HCT116 (cell line): ENCODE measurements around the gene STAT6. TPM values are rescaled to one million over a fixed set of nuclear protein-coding genes. Genes with fewer than 3 reads are reported as not detected.

Experiments used
- ATAC-seq: fragments of 200-7000 bp; cut with Tn5 transposase; 2 replicates; pipeline ENCODE4 v1.9.1; 2020; ENCODE audit warnings: mild to moderate bottlenecking, moderate library complexity
- BruUV-seq: library from RNA; stranded (reverse); fragments of 400-500 nt; replicated peaks from 2 replicates; lab custom pipeline; 2021; lab: Mats Ljungman, UMichigan
- CTCF ChIA-PET: fragments of 300-600 bp; sonication (Branson Sonifier 250); formaldehyde crosslinking; loops from one replicate; lab custom pipeline; 2021; ENCODE audit warnings: antibody characterized with exemption; lab: Charles Lee
- POLR2A ChIA-PET: fragments of 300-600, 350-600 bp; sonication (Branson Sonifier 250); formaldehyde crosslinking; loops from one replicate; lab custom pipeline; 2021; ENCODE audit warnings: antibody characterized with exemption; lab: Charles Lee
- RAD21 ChIA-PET, 2 experiments: fragments of 300-600 bp; sonication (Branson Sonifier 250); formaldehyde crosslinking; loops; one replicate each; lab custom pipeline; 2023; ENCODE audit warnings: low total read pairs in 2 of 2; ENCODE audit not compliant: uncharacterized antibody in 2 of 2, unreplicated experiment in 2 of 2, low non-redundant PET in 1 of 2; lab: Charles Lee
- DNase-seq: peaks from one replicate; pipeline ENCODE4 v3.0.0-alpha.2; 2010; ENCODE audit warnings: low read depth, low spot score
- H2AFZ ChIP-seq: fragments of 200-600 bp; shearing (Covaris generic), sonication (generic); 2 replicates; pipeline ENCODE4 v1.6.1; 2017; ENCODE audit warnings: low read depth, mixed run types, mixed read lengths, antibody characterized with exemption, low read length; ENCODE audit not compliant: poor library complexity, severe bottlenecking
- H3K27ac ChIP-seq: 2 replicates; pipeline ENCODE4 v1.5.1; 2012; ENCODE audit warnings: low read depth, low read length
- H3K27me3 ChIP-seq: fragments of 200-600 bp; sonication (generic); 2 replicates; pipeline ENCODE4 v1.6.1; 2016; ENCODE audit warnings: mixed run types, low read length, mixed read lengths; ENCODE audit not compliant: insufficient read depth
- H3K36me3 ChIP-seq, 2 experiments: fragments of 200-500 bp in 1 of 2; fragments of 200-600 bp in 1 of 2; sonication (Bioruptor generic) in 1 of 2; sonication (generic) in 1 of 2; 2 replicates each; pipeline versions ENCODE4 v1.5.1 to v1.6.1; 2014 to 2016; ENCODE audit warnings: low read length in 2 of 2, inconsistent platforms in 1 of 2, mixed read lengths in 1 of 2, mixed run types in 1 of 2; ENCODE audit not compliant: insufficient read depth in 2 of 2, control insufficient read depth in 1 of 2
- H3K4me1 ChIP-seq, 2 experiments: fragments of 200-600 bp in 1 of 2; sonication (generic) in 1 of 2; 2 replicates each; pipeline versions ENCODE4 v1.5.1 to v1.6.1; 2012 to 2017; ENCODE audit warnings: low read length in 2 of 2, inconsistent platforms in 1 of 2, mild to moderate bottlenecking in 1 of 2, mixed read lengths in 1 of 2, mixed run types in 1 of 2, moderate library complexity in 1 of 2; ENCODE audit not compliant: insufficient read depth in 2 of 2, control insufficient read depth in 1 of 2
- H3K4me2 ChIP-seq: fragments of 200-600 bp; sonication (generic); 2 replicates; pipeline ENCODE4 v1.6.1; 2017; ENCODE audit warnings: mixed run types, low read length, mixed read lengths
- H3K4me3 ChIP-seq, 2 experiments: fragments of 200-600 bp in 1 of 2; sonication (generic) in 1 of 2; replicated peaks in 1 of 2; 2 replicates each; pipeline ENCODE4 v1.5.1; 2011 to 2016; ENCODE audit warnings: low read length in 2 of 2, control low read depth in 1 of 2, low read depth in 1 of 2, mild to moderate bottlenecking in 1 of 2, mixed read lengths in 1 of 2, mixed run types in 1 of 2
- H3K79me2 ChIP-seq: fragments of 200-600 bp; sonication (generic); 2 replicates; pipeline ENCODE4 v1.6.1; 2017; ENCODE audit warnings: mild to moderate bottlenecking, mixed run types, low read length, moderate library complexity, mixed read lengths; ENCODE audit not compliant: insufficient read depth
- H3K9ac ChIP-seq: fragments of 200-600 bp; sonication (generic); 2 replicates; pipeline ENCODE4 v1.6.1; 2016; ENCODE audit warnings: low read length, mixed read lengths
- H3K9me2 ChIP-seq: fragments of 200-600 bp; sonication (generic), shearing (Covaris generic); 2 replicates; pipeline ENCODE4 v1.6.1; 2017; ENCODE audit warnings: mixed run types, mild to moderate bottlenecking, moderate library complexity; ENCODE audit not compliant: insufficient read depth
- H3K9me3 ChIP-seq, 2 experiments: fragments of 200-500 bp in 1 of 2; fragments of 200-600 bp in 1 of 2; sonication (Bioruptor generic) in 1 of 2; sonication (generic) in 1 of 2; 2 replicates each; pipeline ENCODE4 v1.6.1; 2014 to 2017; ENCODE audit warnings: low read length in 2 of 2, mixed read lengths in 2 of 2, inconsistent platforms in 1 of 2, low read depth in 1 of 2, mild to moderate bottlenecking in 1 of 2, mixed run types in 1 of 2, moderate library complexity in 1 of 2; ENCODE audit not compliant: control insufficient read depth in 1 of 2, insufficient read depth in 1 of 2
- H4K20me1 ChIP-seq: fragments of 200-600 bp; sonication (generic), shearing (Covaris generic); 2 replicates; pipeline ENCODE4 v1.6.1; 2017; ENCODE audit warnings: mixed run types, mild to moderate bottlenecking, moderate library complexity; ENCODE audit not compliant: insufficient read depth
- CEBPB ChIP-seq: IDR thresholded peaks from 2 replicates; pipeline ENCODE4 v1.6.1; 2012; ENCODE audit warnings: low read depth
- EGR1 ChIP-seq: IDR thresholded peaks from 2 replicates; pipeline ENCODE4 v1.6.1; 2012; ENCODE audit warnings: low read depth
- ELF1 ChIP-seq: IDR thresholded peaks from 2 replicates; pipeline ENCODE4 v1.6.1; 2012; ENCODE audit warnings: low read depth, borderline replicate concordance
- POLR2A ChIP-seq: IDR thresholded peaks from 2 replicates; pipeline ENCODE4 v1.7.0; 2011; ENCODE audit warnings: borderline replicate concordance; ENCODE audit not compliant: insufficient read depth, insufficient read length; ENCODE audit errors: extremely low read depth
- POLR2AphosphoS5 ChIP-seq: IDR thresholded peaks from 2 replicates; pipeline ENCODE4 v1.6.1; 2011; ENCODE audit warnings: mild to moderate bottlenecking, low read depth, low read length, moderate library complexity
- RAD21 ChIP-seq: IDR thresholded peaks from 2 replicates; pipeline ENCODE4 v1.6.1; 2012; ENCODE audit warnings: low read depth, mild to moderate bottlenecking
- SIN3A ChIP-seq: IDR thresholded peaks from 2 replicates; pipeline ENCODE4 v1.6.1; 2012; ENCODE audit warnings: low read depth
- TCF7L2 ChIP-seq: IDR thresholded peaks from 2 replicates; pipeline ENCODE4 v1.7.0; 2011; ENCODE audit warnings: borderline replicate concordance, inconsistent platforms; ENCODE audit not compliant: insufficient read depth, insufficient read length; ENCODE audit errors: extremely low read depth
- ZFX ChIP-seq: fragments of 450-650 bp; IDR thresholded peaks from 2 replicates; pipeline ENCODE4 v1.6.1; 2017
- ZNF274 ChIP-seq: fragments of 200-500 bp; sonication (Bioruptor generic); IDR thresholded peaks from 2 replicates; pipeline ENCODE4 v1.6.1; 2014; ENCODE audit warnings: mild to moderate bottlenecking, low read depth, low read length, inconsistent platforms
- intact Hi-C: fragments of 100-400 bp; cut with micrococcal nuclease; formaldehyde crosslinking; loops from 2 replicates; pipeline ENCODE4 v1.10.0; 2022
- total RNA-seq: library from RNA; stranded (reverse); gene quantifications from one replicate; pipeline ENCODE4 v1.2.1, GENCODE V29; 2021; ENCODE audit not compliant: unreplicated experiment
- TF ChIP-seq, protein P1 (sequence below): IDR thresholded peaks from 2 replicates; pipeline ENCODE4 v1.6.1; 2012
- TF ChIP-seq, protein P2 (sequence below), 3 experiments: fragments of 200-600 bp in 1 of 3; sonication (generic) in 1 of 3; IDR thresholded peaks in 2 of 3; conservative IDR thresholded peaks in 1 of 3; 2 replicates each; pipeline ENCODE4 v1.5.1; 2012 to 2017; ENCODE audit warnings: low read depth in 2 of 3, low read length in 2 of 3, antibody characterized with exemption in 1 of 3, borderline replicate concordance in 1 of 3, control low read depth in 1 of 3, mild to moderate bottlenecking in 1 of 3, mixed read lengths in 1 of 3, mixed run types in 1 of 3, moderate library complexity in 1 of 3; ENCODE audit not compliant: insufficient read depth in 1 of 3
- TF ChIP-seq, protein P3 (sequence below): IDR thresholded peaks from 2 replicates; pipeline ENCODE4 v1.6.1; 2011; ENCODE audit warnings: mild to moderate bottlenecking, low read length, moderate library complexity; ENCODE audit not compliant: insufficient replicate concordance; ENCODE audit errors: extremely low read depth
- TF ChIP-seq, protein P4 (sequence below): IDR thresholded peaks from 2 replicates; pipeline ENCODE4 v1.6.1; 2012
- TF ChIP-seq, protein P5 (sequence below): IDR thresholded peaks from 2 replicates; pipeline ENCODE4 v1.6.1; 2012; ENCODE audit warnings: low read depth

STAT6 gene
- total RNA-seq, 1 experiment from 2014 or later: 78.5 TPM

DNA sequence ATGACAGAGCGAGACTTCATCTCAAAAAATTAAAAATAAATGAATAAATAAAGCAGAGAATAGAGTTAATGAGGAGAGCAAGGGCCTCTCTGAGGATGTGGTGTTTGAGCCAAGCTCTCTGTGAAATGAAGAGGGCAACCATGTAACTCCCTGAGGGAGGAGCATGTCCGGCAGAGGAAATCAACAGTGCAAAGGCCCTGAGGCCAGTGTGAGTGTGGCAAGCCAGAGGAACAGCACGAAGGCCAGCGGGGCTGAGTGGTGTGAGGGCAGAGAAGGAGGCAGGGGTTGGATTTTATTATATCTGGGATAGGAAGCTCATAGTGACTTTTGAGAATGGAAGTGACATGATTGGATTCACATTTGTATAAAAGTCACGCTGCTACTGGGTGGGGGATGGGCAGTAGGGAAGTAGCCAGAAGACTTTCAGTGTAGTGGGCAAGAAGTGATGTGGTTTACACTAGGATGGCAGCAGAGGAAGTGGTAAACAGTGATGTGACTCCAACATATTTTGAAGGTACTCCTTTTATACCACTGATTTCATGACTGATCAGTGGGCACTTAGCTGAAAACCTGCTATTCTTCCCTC is 46.5 kb upstream of the STAT6 start:
- intact Hi-C loops: no loop called here
- Histone ChIP-seq H3K9ac (no peak overlapping the region), H3K27me3 (no peaks in the 10 kb centered on the region), H3K79me2 (no peaks in the 10 kb centered on the region), H3K4me3 (no peak overlapping the region), H3K9me2 (no peaks in the 10 kb centered on the region), H3K27ac (no peak overlapping the region), H3K4me1 (no peaks in the 10 kb centered on the region), H3K9me3 (no peaks in the 10 kb centered on the region), H2AFZ (no peak overlapping the region), H4K20me1 (no peaks in the 10 kb centered on the region), H3K4me2 (no peak overlapping the region), H3K36me3 (peaks cover 0 to 2% of the 10 kb centered on the region in 2 experiments; a peak in 1 of 4 replicates)
- DNase-seq: no peak
- BruUV-seq: no TSS peak
- ChIA-PET CTCF (no interaction called here), POLR2A (no interaction called here), RAD21 (no interaction called here)
- no peak for ATAC-seq
- TF ChIP-seq, protein P1, sequence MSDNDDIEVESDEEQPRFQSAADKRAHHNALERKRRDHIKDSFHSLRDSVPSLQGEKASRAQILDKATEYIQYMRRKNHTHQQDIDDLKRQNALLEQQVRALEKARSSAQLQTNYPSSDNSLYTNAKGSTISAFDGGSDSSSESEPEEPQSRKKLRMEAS: no peak
- TF ChIP-seq, protein P2, sequence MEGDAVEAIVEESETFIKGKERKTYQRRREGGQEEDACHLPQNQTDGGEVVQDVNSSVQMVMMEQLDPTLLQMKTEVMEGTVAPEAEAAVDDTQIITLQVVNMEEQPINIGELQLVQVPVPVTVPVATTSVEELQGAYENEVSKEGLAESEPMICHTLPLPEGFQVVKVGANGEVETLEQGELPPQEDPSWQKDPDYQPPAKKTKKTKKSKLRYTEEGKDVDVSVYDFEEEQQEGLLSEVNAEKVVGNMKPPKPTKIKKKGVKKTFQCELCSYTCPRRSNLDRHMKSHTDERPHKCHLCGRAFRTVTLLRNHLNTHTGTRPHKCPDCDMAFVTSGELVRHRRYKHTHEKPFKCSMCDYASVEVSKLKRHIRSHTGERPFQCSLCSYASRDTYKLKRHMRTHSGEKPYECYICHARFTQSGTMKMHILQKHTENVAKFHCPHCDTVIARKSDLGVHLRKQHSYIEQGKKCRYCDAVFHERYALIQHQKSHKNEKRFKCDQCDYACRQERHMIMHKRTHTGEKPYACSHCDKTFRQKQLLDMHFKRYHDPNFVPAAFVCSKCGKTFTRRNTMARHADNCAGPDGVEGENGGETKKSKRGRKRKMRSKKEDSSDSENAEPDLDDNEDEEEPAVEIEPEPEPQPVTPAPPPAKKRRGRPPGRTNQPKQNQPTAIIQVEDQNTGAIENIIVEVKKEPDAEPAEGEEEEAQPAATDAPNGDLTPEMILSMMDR (IDR thresholded peaks at IDR 0.05 in 2 of 3, conservative IDR thresholded peaks at IDR 0.05 in 1 of 3; ENCODE audit: borderline replicate concordance in 1 of 3, insufficient read depth in 1 of 3, low read depth in 2 of 3, low read length in 2 of 3): no peak
- TF ChIP-seq TCF7L2: no peak
- no peak for TF ChIP-seq ZNF274
- no peak for TF ChIP-seq RAD21
- TF ChIP-seq, protein P3, sequence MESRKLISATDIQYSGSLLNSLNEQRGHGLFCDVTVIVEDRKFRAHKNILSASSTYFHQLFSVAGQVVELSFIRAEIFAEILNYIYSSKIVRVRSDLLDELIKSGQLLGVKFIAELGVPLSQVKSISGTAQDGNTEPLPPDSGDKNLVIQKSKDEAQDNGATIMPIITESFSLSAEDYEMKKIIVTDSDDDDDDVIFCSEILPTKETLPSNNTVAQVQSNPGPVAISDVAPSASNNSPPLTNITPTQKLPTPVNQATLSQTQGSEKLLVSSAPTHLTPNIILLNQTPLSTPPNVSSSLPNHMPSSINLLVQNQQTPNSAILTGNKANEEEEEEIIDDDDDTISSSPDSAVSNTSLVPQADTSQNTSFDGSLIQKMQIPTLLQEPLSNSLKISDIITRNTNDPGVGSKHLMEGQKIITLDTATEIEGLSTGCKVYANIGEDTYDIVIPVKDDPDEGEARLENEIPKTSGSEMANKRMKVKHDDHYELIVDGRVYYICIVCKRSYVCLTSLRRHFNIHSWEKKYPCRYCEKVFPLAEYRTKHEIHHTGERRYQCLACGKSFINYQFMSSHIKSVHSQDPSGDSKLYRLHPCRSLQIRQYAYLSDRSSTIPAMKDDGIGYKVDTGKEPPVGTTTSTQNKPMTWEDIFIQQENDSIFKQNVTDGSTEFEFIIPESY: no peak
- TF ChIP-seq EGR1: no peak
- no peak for TF ChIP-seq POLR2A
- no peak for TF ChIP-seq ELF1
- TF ChIP-seq CEBPB: no peak
- no peak for TF ChIP-seq SIN3A
- no peak for TF ChIP-seq POLR2AphosphoS5
- TF ChIP-seq, protein P4, sequence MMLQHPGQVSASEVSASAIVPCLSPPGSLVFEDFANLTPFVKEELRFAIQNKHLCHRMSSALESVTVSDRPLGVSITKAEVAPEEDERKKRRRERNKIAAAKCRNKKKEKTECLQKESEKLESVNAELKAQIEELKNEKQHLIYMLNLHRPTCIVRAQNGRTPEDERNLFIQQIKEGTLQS: no peak
- TF ChIP-seq, protein P5, sequence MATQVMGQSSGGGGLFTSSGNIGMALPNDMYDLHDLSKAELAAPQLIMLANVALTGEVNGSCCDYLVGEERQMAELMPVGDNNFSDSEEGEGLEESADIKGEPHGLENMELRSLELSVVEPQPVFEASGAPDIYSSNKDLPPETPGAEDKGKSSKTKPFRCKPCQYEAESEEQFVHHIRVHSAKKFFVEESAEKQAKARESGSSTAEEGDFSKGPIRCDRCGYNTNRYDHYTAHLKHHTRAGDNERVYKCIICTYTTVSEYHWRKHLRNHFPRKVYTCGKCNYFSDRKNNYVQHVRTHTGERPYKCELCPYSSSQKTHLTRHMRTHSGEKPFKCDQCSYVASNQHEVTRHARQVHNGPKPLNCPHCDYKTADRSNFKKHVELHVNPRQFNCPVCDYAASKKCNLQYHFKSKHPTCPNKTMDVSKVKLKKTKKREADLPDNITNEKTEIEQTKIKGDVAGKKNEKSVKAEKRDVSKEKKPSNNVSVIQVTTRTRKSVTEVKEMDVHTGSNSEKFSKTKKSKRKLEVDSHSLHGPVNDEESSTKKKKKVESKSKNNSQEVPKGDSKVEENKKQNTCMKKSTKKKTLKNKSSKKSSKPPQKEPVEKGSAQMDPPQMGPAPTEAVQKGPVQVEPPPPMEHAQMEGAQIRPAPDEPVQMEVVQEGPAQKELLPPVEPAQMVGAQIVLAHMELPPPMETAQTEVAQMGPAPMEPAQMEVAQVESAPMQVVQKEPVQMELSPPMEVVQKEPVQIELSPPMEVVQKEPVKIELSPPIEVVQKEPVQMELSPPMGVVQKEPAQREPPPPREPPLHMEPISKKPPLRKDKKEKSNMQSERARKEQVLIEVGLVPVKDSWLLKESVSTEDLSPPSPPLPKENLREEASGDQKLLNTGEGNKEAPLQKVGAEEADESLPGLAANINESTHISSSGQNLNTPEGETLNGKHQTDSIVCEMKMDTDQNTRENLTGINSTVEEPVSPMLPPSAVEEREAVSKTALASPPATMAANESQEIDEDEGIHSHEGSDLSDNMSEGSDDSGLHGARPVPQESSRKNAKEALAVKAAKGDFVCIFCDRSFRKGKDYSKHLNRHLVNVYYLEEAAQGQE: no peak
- no peak for TF ChIP-seq ZFX
